Erythroblast (primary cell): ENCODE data around the gene TH.

Source experiments
- GATA1 ChIP-seq: IDR thresholded peaks from 2 replicates; pipeline ENCODE4 v1.6.1; 2011; ENCODE audit warnings: low read depth, mild to moderate bottlenecking, control low read depth, low read length, moderate library complexity
- POLR2A ChIP-seq: IDR thresholded peaks from 2 replicates; pipeline ENCODE4 v1.6.1; 2011; ENCODE audit warnings: mild to moderate bottlenecking, low read length

DNA sequence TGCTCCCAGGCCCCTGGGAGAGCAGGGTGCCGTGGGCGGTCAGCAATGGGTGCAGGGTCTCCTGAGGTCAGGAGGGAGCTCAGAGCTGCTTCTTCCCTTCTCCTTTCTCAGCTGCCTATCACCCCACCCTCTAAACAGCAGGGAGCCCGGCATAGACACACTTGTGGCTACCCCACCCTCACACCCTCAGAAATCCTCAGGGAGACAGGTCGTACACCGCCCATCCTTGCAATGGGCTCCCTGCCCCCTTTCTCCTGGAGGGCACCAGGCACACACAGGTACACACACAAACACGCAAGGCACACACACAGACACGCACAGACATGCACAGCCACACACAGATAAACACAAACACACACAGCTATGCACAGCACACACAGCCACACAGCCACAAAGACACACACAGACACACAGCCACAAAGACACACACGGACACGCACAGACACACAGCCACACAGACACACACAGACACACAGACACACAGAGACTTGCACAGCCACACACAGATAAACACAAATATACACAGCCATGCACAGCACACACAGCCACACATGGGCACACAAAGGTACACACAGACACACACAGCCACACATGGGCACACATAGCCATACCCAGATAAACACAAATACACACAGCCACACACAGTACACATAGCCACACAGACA is 44.9 kb upstream of the TH start:
- no peak for TF ChIP-seq POLR2A
- TF ChIP-seq GATA1: no peak
